SK-N-SH treated with all-trans-retinoic acid at 6 μM for 48 hours (cell line): ENCODE data around the gene OR10C1.

ENCODE experiments used
- BACH2 ChIP-seq: fragments of 250-450 bp; sonication (Bioruptor Pico); IDR thresholded peaks from 2 replicates; pipeline ENCODE4 v1.9.0; 2021; ENCODE audit warnings: mild to moderate bottlenecking, borderline replicate concordance
- SNAI2 ChIP-seq: fragments of 250-450 bp; sonication (Bioruptor Pico); IDR thresholded peaks from 2 replicates; pipeline ENCODE4 v1.5.0; 2020; ENCODE audit warnings: mild to moderate bottlenecking, moderate library complexity
- TOX ChIP-seq: fragments of 250-450 bp; sonication (Bioruptor Pico); IDR thresholded peaks from 2 replicates; pipeline ENCODE4 v1.8.0; 2021; ENCODE audit warnings: mild to moderate bottlenecking, moderate library complexity, borderline replicate concordance
- ZFP3 ChIP-seq: fragments of 250-450 bp; sonication (Bioruptor Pico); IDR thresholded peaks from 2 replicates; pipeline ENCODE4 v1.5.0; 2020; ENCODE audit warnings: mild to moderate bottlenecking, moderate library complexity
- TF ChIP-seq, protein P1 (sequence below): fragments of 250-450 bp; sonication (Bioruptor Pico); IDR thresholded peaks from 2 replicates; pipeline ENCODE4 v1.8.0; 2020; ENCODE audit warnings: mild to moderate bottlenecking, moderate library complexity, borderline replicate concordance

DNA sequence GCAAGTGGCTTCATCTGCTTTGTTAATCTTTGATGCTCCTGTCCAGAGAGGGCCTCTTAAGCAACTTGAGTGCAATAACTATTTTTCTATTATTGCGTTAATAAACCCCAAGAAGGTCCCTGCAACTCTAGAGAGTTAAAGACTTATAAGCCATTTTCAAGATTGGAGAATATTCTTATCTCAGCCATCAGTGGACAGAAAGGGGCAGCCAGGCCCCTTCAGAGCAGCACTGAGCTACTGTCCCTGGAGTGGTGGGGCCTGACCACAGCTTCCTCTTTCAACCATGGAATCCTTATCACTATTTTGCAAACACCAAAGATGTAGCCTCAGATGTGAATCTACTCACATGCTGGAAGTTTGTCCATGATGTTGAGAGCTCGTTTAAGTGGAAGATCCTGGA, 51.4 kb downstream of the OR10C1 start:
- TF ChIP-seq BACH2 (CRISPR knock-in tag) = no peak
- no peak for TF ChIP-seq TOX
- TF ChIP-seq ZFP3 (CRISPR knock-in tag) = no peak
- TF ChIP-seq SNAI2 = no peak
- TF ChIP-seq, protein P1, sequence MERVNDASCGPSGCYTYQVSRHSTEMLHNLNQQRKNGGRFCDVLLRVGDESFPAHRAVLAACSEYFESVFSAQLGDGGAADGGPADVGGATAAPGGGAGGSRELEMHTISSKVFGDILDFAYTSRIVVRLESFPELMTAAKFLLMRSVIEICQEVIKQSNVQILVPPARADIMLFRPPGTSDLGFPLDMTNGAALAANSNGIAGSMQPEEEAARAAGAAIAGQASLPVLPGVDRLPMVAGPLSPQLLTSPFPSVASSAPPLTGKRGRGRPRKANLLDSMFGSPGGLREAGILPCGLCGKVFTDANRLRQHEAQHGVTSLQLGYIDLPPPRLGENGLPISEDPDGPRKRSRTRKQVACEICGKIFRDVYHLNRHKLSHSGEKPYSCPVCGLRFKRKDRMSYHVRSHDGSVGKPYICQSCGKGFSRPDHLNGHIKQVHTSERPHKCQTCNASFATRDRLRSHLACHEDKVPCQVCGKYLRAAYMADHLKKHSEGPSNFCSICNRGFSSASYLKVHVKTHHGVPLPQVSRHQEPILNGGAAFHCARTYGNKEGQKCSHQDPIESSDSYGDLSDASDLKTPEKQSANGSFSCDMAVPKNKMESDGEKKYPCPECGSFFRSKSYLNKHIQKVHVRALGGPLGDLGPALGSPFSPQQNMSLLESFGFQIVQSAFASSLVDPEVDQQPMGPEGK = no peak
